Suprapubic skin (tissue), 3 donors: Measurements from ENCODE around the gene PMPCA.

ENCODE experiments used
- CTCF ChIP-seq, 2 donors: fragments of 200-600 bp in 1 of 2; fragments of 450-650 bp in 1 of 2; sonication (generic) in 1 of 2; IDR thresholded peaks; one replicate each; pipeline ENCODE4 v1.5.1; 2016 to 2019; ENCODE audit warnings: antibody characterized with exemption in 2 of 2, mild to moderate bottlenecking in 1 of 2, moderate library complexity in 1 of 2
- EP300 ChIP-seq: sonication (generic); formaldehyde crosslinking; IDR thresholded peaks from one replicate; pipeline ENCODE4 v1.6.1; 2017; ENCODE audit warnings: antibody characterized with exemption
- POLR2A ChIP-seq, 2 donors: fragments of 450-650 bp; IDR thresholded peaks; one replicate each; pipeline ENCODE4 v1.6.1; 2017; ENCODE audit warnings: antibody characterized with exemption in 2 of 2, mild to moderate bottlenecking in 2 of 2, moderate library complexity in 2 of 2

GRCh38 chr9:136411378-136411777 lies 920 bp downstream of the PMPCA start:
- TF ChIP-seq POLR2A (IDR thresholded peaks at IDR 0.05) (no peak), CTCF (IDR thresholded peaks at IDR 0.05) (no peak), EP300 (no peak)
